Ureter (tissue), 1 donor: ENCODE results near the gene PPARG. TPM values are rescaled to one million over a fixed set of nuclear protein-coding genes. Genes with fewer than 3 reads are reported as not detected.
"Not testable (repeated sequence)": the region's sequence is repeated elsewhere in the genome, so short reads cannot be mapped to it uniquely, and the experiment has no call there.

Experiments used
- DNase-seq: peaks from one replicate; pipeline ENCODE4 v3.0.0-alpha.2; 2020; ENCODE audit warnings: low spot score
- total RNA-seq: library from RNA; stranded (reverse); gene quantifications from one replicate; pipeline ENCODE4 v1.2.4, GENCODE V29; 2023
- donor health status: DM: yes; HTN: yes; CAD: no.

The PPARG gene
- total RNA-seq, 1 donor from 2014 or later: 214 TPM

DNA sequence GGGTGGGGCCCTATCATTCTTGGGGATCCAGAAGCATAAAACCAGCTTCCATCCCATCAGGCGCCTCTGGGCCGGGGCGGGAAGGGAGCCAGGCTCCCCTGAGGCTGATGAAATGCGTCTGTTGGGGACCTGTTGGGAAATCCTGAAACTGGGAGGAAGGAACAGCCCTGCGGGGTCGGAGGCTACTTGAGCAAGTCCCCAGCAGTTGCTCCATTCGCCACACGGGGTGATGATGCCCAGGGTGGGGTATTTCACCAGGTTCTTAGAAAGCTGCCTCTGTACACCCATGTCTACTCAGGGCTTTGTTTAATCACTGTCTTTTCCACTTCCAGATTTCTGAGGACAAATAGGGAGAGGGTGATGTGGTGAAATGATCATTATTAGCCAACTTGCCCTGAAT is 170.0 kb downstream of the PPARG start:
- DNase-seq: no peak

- no peak for DNase-seq
These were observed 171.3 kb downstream of the PPARG start for GRCh38 chr3:12460127-12460526.

- DNase-seq: no peak
These were observed 172.3 kb downstream of the PPARG start for GRCh38 chr3:12461097-12461649.

DNA sequence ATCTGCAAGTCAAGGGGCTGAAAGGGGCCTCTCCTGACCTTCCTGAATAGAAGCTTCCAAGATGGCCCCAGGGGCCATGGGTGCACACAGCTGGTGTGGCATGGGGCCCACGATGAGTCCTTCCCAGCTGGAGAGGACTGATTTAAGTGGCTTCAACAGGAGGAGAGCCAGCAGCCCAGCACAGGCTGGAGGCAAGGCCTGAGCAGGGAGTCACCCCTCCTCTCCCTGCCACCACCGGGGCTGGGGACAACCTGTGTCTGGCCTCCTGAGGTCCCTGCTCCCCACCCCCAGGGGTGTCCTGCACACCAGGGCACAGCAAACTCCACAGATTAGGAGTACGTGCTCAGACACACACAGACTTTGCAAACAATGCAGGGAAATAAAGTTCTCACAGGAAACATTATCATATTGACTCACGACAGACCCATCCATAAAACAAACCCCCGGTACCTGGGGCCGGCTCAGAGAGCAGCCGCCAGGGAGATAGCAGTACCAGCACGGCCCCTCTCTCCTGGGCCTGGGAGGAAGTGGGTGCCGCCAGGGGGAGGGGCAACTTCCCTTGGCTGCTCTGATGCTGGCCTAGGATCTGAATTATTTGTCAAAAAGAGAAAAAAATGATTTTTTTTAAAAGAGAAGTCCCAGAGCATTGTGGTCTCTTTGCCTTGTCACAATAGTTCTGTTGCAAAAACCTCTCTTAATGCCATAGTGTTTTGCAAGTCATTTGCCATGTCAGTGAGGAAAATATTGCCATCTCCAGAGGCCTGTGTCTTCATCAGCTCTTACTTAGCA is 173.5 kb downstream of the PPARG start:
- DNase-seq: peak; percentile 61

DNA sequence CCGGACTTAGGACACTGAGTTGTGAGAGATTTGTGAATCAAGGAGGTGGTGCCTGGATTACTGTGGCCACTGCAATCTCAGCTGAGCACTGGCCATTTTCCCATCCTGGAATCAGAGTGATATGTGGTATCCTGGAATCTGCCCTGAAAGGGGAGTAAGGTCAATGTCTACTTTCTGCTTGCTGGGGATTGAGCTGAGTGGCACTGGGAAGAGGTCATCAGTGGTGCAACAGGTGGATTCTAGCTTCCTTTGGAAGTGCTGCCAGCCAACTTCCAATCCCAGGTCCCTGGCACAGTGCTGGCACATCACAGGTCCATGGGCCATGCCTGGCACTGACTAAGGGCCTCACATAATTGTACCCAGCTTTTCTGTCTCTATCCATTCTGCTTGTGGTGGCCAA is 174.8 kb downstream of the PPARG start:
- DNase-seq: no peak

GRCh38 chr3:12464181-12464580 is 175.3 kb downstream of the PPARG start:
- DNase-seq: no peak

- no peak for DNase-seq
These were observed 176.4 kb downstream of the PPARG start for GRCh38 chr3:12465151-12465835.

- no peak for DNase-seq
These were observed 177.0 kb downstream of the PPARG start for GRCh38 chr3:12465836-12466225.

- no peak for DNase-seq
These were observed 178.9 kb downstream of the PPARG start for GRCh38 chr3:12467746-12468145.

- no peak for DNase-seq
These were observed 179.4 kb downstream of the PPARG start for GRCh38 chr3:12468276-12468675.

DNA sequence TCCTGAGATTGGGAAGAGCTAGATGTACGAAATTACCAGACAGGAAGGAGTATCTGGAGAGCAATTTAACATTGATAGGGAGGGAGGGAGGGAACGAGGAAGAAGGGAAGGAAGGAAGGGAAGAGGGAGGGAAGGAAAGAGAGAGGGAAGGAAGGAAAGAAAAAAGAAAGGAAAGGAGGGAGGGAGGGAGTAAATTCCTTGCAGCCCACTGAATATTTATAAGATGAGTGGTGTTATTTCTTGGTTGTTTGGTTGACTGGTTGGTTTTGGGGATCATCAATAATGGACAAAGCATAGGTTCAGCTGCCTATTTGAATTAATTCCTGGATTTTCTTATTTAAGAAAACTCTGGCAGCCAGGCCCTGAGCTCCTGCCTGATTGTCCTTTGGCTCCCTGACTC is 179.9 kb downstream of the PPARG start:
- DNase-seq: no peak

DNA sequence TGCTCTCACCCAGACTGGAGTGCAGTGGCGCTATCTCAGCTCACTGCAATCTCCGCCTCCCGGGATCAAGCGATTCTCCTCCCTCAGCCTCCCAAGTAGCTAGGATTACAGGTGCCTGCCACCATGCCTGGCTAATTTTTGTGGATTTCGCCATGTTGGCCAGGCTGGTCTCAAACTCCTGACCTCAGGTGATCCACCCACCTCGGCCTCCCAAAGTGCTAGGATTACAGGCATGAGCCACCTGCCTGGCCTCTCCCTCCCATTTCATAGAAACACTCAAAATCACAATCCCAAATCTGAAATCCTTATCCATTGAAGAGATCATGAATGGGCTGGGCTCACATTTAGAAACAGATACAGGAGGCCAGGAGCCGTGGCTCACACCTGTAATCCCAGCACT is 180.4 kb downstream of the PPARG start:
- DNase-seq: not testable (repeated sequence)

- DNase-seq: no peak
These were observed 181.2 kb downstream of the PPARG start for GRCh38 chr3:12470111-12470510.

DNA sequence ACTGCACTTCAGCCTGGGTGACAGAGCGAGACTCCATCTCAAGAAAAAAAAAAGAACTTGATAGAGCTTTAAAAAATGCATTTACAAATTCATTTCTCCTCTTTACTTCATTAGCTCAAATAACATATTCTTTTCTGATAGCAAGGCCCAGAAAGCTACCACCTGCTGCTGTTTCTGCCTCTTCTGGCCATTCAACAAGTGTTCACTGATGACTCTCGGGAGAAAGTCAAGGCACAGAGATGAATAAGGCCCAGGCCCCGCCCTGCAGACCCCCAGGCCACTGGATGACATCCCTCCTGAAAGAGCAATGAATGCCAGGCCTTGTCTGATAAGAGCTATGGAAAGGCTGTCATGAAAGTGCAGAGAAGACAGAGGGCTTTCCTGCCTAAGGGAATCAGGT is 181.8 kb downstream of the PPARG start:
- DNase-seq: no peak

DNA sequence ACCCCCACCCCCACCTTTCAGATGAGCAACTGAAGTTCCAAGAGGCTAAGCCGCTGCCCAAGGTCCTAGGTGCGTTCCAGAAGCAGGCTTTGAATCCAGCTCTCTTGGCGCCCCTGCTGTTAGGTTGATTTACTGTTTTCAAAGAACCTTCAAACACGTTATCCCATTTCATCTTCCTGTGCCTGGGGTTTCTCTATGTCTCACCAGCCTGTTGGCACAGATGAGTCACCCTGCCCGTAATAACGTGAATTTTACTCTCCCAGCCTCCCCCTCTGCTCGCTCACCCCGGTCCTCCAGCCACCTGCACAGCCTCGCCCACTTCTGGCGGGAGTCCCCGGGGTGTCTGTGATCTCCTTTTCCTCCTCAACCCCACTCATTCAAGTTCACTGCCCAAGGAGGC is 182.4 kb downstream of the PPARG start:
- peak; percentile 72 for DNase-seq

GRCh38 chr3:12472000-12472610 is 183.2 kb downstream of the PPARG start:
- no peak for DNase-seq

DNA sequence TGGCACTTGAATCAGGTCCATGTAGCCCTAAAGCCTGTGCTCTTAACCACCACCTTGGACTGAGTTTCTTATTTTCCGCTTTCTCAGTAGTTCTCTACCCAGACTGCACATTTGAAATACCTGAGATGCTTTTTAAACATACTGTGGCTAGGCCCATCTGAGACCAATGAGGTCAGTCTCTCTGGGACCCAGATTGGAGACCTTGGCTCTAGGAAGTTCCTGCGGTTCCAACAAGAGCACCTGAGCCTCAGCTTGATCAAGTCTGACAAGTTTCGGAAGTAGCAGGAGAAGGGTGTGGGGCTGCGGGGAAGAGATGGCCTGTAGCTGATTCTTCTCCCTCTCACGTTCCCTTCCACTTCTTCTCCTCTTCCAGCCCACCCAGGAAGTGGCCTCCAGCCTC is 183.9 kb downstream of the PPARG start:
- DNase-seq: no peak

GRCh38 chr3:12473511-12473910 is 184.6 kb downstream of the PPARG start:
- DNase-seq: no peak

DNA sequence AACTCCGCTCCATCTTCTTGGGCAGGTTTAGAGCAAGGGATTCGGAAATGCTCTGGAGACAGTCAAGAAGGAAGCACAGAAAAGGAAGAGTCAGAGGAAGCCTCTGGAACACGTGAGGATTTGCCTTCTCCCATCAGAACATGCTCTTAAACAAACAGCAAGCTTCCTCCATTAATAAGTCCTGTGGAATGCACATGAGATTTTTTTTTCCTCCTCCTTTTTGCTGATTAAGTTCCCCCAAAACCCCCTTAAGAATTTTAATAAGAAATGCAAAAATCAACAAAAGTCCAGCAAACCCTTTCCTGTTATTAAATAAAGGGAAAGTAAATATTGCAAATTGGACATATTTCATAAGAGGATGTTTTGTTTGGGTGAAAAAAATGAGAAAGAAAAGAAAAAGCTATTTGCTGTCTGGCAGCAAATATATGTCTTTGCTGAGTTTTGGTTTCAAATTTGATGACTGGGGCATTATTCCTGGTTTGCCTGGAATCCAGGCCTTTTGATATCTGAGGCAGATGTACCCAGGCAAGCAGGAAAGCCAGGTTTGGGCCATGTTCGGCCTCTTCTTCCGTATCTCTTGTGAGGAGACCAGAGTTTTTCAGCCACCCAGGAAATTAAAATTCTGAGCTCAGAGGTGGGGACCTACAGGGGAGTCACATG is 187.5 kb downstream of the PPARG start:
- DNase-seq: no peak

DNA sequence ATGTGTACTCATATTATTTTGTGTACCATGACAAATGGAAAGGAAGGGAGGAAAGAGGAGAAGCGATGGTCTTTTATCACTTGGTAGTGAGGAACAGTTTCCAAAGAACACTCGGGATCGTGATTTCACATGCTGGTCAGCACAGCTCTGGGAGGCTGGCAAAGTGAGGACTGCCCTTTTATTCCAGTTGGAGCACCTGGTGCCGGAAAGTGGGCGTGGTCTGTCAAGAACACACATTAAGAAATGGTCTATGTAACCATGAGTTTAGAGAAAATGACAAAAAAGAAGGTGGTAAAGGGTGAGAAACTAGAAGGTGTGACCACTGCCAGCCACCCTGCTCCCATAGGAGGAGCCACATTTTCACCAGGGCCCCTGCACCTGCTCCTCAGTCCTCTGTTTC is 188.4 kb downstream of the PPARG start:
- DNase-seq: no peak

- DNase-seq: no peak
These were observed 189.5 kb downstream of the PPARG start for GRCh38 chr3:12478326-12478725.

DNA sequence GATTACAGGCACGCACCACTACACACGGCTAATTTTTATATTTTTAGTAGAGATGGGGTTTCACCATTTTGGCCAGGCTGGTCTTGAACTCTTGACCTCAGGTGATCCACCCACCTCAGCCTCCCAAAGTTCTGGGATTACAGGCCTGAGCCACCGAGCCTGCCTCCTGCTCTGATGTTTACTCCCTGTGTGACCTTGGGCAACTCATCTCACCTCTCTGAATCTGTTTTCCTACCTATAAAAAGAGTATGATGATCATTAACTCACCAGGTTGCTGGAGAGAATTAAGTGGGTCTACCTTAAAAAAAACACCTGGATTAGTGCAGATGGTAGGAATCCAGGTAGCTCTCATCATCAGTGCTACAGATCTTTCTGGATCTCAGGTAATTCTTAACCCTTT is 190.3 kb downstream of the PPARG start:
- not testable (repeated sequence) for DNase-seq
